ENCODE measurements around the gene CARD18. TPM values are rescaled to one million over a fixed set of nuclear protein-coding genes. Genes with fewer than 3 reads are reported as not detected.

The CARD18 gene
- total RNA-seq, 1 donor from 2014 or later = not detected

Other genes starting within 250 kb of the CARD18 start
- gene CASP12, start 241.3 kb downstream of the CARD18 start, total RNA-seq (ENCODE audit: insufficient read depth, low replicate concordance) = not detected
- 46.7 TPM for gene CASP4, start 171.2 kb downstream of the CARD18 start, total RNA-seq (ENCODE audit: insufficient read depth, low replicate concordance)
- gene CASP5, start 116.6 kb downstream of the CARD18 start, total RNA-seq (ENCODE audit: insufficient read depth, low replicate concordance) = not detected
- 38.3 TPM for gene CASP1, start 104.6 kb downstream of the CARD18 start, total RNA-seq (ENCODE audit: insufficient read depth, low replicate concordance)
- gene CARD16, start 94.4 kb downstream of the CARD18 start, total RNA-seq (ENCODE audit: insufficient read depth, low replicate concordance) = 6.7 TPM

All from umbilical cord (tissue), 1 donor.